Stomach (tissue), 4 donors: Measurements from ENCODE around the gene KHNYN.

Source experiments
- EP300 ChIP-seq: sonication (generic); formaldehyde crosslinking; IDR thresholded peaks from one replicate; pipeline ENCODE4 v1.6.1; 2017; ENCODE audit warnings: antibody characterized with exemption
- POLR2AphosphoS5 ChIP-seq, 3 donors: sonication (generic); formaldehyde crosslinking; IDR thresholded peaks; one replicate each; pipeline ENCODE4 v1.6.1; 2016; ENCODE audit warnings: antibody characterized with exemption in 3 of 3
- TF ChIP-seq, protein P1 (sequence below), 7 experiments: fragments of 450-650 bp in 4 of 7; fragments of 200-600 bp in 3 of 7; sonication (generic) in 3 of 7; IDR thresholded peaks; one replicate each; pipeline ENCODE4 v1.5.1; 2016 to 2019; ENCODE audit warnings: antibody characterized with exemption in 7 of 7, control low read depth in 2 of 7, mild to moderate bottlenecking in 1 of 7

DNA sequence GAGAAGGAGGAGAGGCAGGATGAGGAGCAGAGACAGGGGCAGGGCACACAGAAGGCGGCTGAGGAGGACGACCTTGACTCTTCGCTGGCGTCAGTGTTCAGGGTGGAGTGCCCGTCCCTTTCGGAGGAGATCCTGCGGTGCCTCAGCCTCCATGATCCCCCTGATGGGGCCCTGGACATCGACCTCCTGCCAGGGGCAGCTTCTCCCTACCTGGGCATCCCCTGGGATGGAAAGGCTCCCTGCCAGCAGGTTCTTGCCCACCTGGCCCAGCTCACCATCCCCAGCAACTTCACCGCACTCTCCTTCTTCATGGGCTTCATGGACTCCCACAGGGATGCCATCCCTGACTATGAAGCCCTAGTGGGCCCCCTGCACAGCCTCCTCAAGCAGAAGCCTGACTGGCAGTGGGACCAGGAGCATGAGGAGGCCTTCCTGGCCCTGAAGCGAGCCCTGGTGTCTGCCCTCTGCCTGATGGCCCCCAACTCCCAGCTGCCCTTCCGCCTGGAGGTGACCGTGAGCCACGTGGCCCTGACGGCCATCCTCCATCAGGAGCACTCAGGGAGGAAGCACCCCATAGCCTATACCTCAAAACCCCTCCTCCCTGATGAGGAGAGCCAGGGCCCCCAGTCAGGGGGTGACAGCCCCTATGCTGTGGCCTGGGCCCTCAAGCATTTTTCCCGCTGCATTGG is 14.9 kb upstream of the KHNYN start:
- TF ChIP-seq, protein P1, sequence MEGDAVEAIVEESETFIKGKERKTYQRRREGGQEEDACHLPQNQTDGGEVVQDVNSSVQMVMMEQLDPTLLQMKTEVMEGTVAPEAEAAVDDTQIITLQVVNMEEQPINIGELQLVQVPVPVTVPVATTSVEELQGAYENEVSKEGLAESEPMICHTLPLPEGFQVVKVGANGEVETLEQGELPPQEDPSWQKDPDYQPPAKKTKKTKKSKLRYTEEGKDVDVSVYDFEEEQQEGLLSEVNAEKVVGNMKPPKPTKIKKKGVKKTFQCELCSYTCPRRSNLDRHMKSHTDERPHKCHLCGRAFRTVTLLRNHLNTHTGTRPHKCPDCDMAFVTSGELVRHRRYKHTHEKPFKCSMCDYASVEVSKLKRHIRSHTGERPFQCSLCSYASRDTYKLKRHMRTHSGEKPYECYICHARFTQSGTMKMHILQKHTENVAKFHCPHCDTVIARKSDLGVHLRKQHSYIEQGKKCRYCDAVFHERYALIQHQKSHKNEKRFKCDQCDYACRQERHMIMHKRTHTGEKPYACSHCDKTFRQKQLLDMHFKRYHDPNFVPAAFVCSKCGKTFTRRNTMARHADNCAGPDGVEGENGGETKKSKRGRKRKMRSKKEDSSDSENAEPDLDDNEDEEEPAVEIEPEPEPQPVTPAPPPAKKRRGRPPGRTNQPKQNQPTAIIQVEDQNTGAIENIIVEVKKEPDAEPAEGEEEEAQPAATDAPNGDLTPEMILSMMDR (IDR thresholded peaks at IDR 0.05), result no peak
- TF ChIP-seq EP300, result no peak
- TF ChIP-seq POLR2AphosphoS5 (IDR thresholded peaks at IDR 0.05), result no peak
